ENCODE measurements around the gene CCDC159.

Gene CCDC159

GRCh38 chr19:11346104-11346940 lies at the start of gene CCDC159, which contains the start of gene TMEM205:
TSS of gene CCDC159 (plus strand) at chr19:11346519. CDS start at chr19:11346607, 88 bp downstream.
TSS of gene TMEM205 (minus strand) at chr19:11346268. CDS start at chr19:11345619, 649 bp downstream.
- 0 out of 2 replicates have a peak, but pooled peaks have one; percentile 17 for TF ChIP-seq REST (IDR thresholded peaks at IDR 0.05; ENCODE audit: low read depth)
- peak; percentile 97 for TF ChIP-seq CEBPB (IDR thresholded peaks at IDR 0.05)
- no peak; the same call in none of the 2 replicates for TF ChIP-seq TAF1 (IDR thresholded peaks at IDR 0.05; ENCODE audit: low read depth)
- 0 out of 2 replicates have a peak, but pooled peaks have one; percentile 37 for TF ChIP-seq EP300 (IDR thresholded peaks at IDR 0.05; ENCODE audit: borderline replicate concordance)
- TF ChIP-seq TEAD4 (IDR thresholded peaks at IDR 0.05) = peak; percentile 67
- TF ChIP-seq CREB1 (IDR thresholded peaks at IDR 0.05; ENCODE audit: low read depth) = peak; percentile 70
- peak; percentile 30; the same call in 1 of the 2 replicates for TF ChIP-seq RAD21 (IDR thresholded peaks at IDR 0.05; ENCODE audit: low read depth)
- TF ChIP-seq USF1 (IDR thresholded peaks at IDR 0.05) = peak; percentile 64
- TF ChIP-seq EGR1 (IDR thresholded peaks at IDR 0.05) = no peak
- peak; percentile 9; the same call in 1 of the 2 replicates for TF ChIP-seq NFIC (IDR thresholded peaks at IDR 0.05)
- TF ChIP-seq MAX (IDR thresholded peaks at IDR 0.05) = peak; percentile 95
- peak; percentile 75 for TF ChIP-seq TCF12 (IDR thresholded peaks at IDR 0.05; ENCODE audit: low read depth)
- peak; percentile 98 for TF ChIP-seq ZBTB7A (IDR thresholded peaks at IDR 0.05; ENCODE audit: low read depth)
- TF ChIP-seq FOXM1 (IDR thresholded peaks at IDR 0.05; ENCODE audit: borderline replicate concordance, low read depth) = no peak
- peak; percentile 48; the same call in 1 of the 2 replicates for TF ChIP-seq YY1 (IDR thresholded peaks at IDR 0.05; ENCODE audit: low read depth)

- no peak for TF ChIP-seq YY1 (IDR thresholded peaks at IDR 0.05; ENCODE audit: low read depth)
- TF ChIP-seq RAD21 (IDR thresholded peaks at IDR 0.05; ENCODE audit: low read depth) = no peak
- no peak for TF ChIP-seq ZBTB7A (IDR thresholded peaks at IDR 0.05; ENCODE audit: low read depth)
- no peak for TF ChIP-seq USF1 (IDR thresholded peaks at IDR 0.05)
- no peak for TF ChIP-seq TAF1 (IDR thresholded peaks at IDR 0.05; ENCODE audit: low read depth)
- no peak for TF ChIP-seq EGR1 (IDR thresholded peaks at IDR 0.05)
- no peak for TF ChIP-seq CREB1 (IDR thresholded peaks at IDR 0.05; ENCODE audit: low read depth)
- no peak for TF ChIP-seq MAX (IDR thresholded peaks at IDR 0.05)
- TF ChIP-seq CEBPB (IDR thresholded peaks at IDR 0.05) = no peak
- no peak for TF ChIP-seq EP300 (IDR thresholded peaks at IDR 0.05; ENCODE audit: borderline replicate concordance)
- TF ChIP-seq TCF12 (IDR thresholded peaks at IDR 0.05; ENCODE audit: low read depth) = no peak
- no peak for TF ChIP-seq REST (IDR thresholded peaks at IDR 0.05; ENCODE audit: low read depth)
- no peak for TF ChIP-seq NFIC (IDR thresholded peaks at IDR 0.05)
- no peak for TF ChIP-seq FOXM1 (IDR thresholded peaks at IDR 0.05; ENCODE audit: borderline replicate concordance, low read depth)
- TF ChIP-seq TEAD4 (IDR thresholded peaks at IDR 0.05) = no peak
Observed at GRCh38 chr19:11299946-11300810, 46.1 kb upstream of the CCDC159 start.

GRCh38 chr19:11300811-11301120 lies 45.6 kb upstream of the CCDC159 start:
- TF ChIP-seq TCF12 (IDR thresholded peaks at IDR 0.05; ENCODE audit: low read depth) (no peak), EGR1 (IDR thresholded peaks at IDR 0.05) (no peak)

GRCh38 chr19:11304936-11305335 lies 41.4 kb upstream of the CCDC159 start:
- TF ChIP-seq REST (IDR thresholded peaks at IDR 0.05; ENCODE audit: low read depth) = no peak
- no peak for TF ChIP-seq TCF12 (IDR thresholded peaks at IDR 0.05; ENCODE audit: low read depth)
- TF ChIP-seq MAX (IDR thresholded peaks at IDR 0.05) = no peak
- no peak for TF ChIP-seq TEAD4 (IDR thresholded peaks at IDR 0.05)
- no peak for TF ChIP-seq CREB1 (IDR thresholded peaks at IDR 0.05; ENCODE audit: low read depth)
- TF ChIP-seq TAF1 (IDR thresholded peaks at IDR 0.05; ENCODE audit: low read depth) = no peak
- TF ChIP-seq EP300 (IDR thresholded peaks at IDR 0.05; ENCODE audit: borderline replicate concordance) = no peak
- no peak for TF ChIP-seq FOXM1 (IDR thresholded peaks at IDR 0.05; ENCODE audit: borderline replicate concordance, low read depth)
- no peak for TF ChIP-seq CEBPB (IDR thresholded peaks at IDR 0.05)
- no peak for TF ChIP-seq RAD21 (IDR thresholded peaks at IDR 0.05; ENCODE audit: low read depth)
- TF ChIP-seq ZBTB7A (IDR thresholded peaks at IDR 0.05; ENCODE audit: low read depth) = no peak
- TF ChIP-seq EGR1 (IDR thresholded peaks at IDR 0.05) = no peak
- TF ChIP-seq NFIC (IDR thresholded peaks at IDR 0.05) = no peak
- no peak for TF ChIP-seq USF1 (IDR thresholded peaks at IDR 0.05)
- no peak for TF ChIP-seq YY1 (IDR thresholded peaks at IDR 0.05; ENCODE audit: low read depth)
